Adrenal gland (tissue), 5 donors: ENCODE results near the gene SPTBN1.

Source experiments
- POLR2A ChIP-seq, 2 donors: fragments of 450-650 bp; IDR thresholded peaks; one replicate each; pipeline ENCODE4 v1.6.1; 2017; ENCODE audit warnings: antibody characterized with exemption in 2 of 2, mild to moderate bottlenecking in 2 of 2, moderate library complexity in 1 of 2
- TF ChIP-seq, protein P1 (sequence below), 6 experiments: fragments of 450-650 bp in 4 of 6; fragments of 200-600 bp in 2 of 6; sonication (generic) in 1 of 6; IDR thresholded peaks; 1 replicate in 5 of 6; 2 replicates in 1 of 6; pipeline versions ENCODE4 v1.5.1 to v1.8.0; 2016 to 2021; ENCODE audit warnings: antibody characterized with exemption in 6 of 6, mild to moderate bottlenecking in 2 of 6, moderate library complexity in 1 of 6
- donor health status: DM: no; HTN: no; CAD: no.

DNA sequence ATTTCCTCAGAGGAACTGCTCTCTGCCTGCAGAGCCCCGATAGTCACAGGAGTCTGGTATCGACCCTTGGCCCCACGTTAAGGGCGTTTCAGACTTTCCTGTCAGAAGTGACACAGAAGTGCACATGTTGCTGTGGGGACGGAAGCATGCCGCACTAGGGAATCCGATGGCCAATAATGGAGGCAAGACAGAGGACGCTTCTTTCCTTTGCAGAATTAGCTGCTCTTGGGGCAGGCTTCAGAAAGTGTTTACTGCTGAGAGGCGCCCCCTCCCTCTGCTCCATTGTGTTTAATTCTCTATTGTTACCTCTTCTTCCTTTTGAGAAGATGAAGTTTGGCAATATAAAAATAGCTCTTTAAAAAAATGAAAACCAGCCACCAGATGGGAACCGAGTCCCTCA is 148.7 kb downstream of the SPTBN1 start:
- no peak for TF ChIP-seq POLR2A (IDR thresholded peaks at IDR 0.05)
- TF ChIP-seq, protein P1, sequence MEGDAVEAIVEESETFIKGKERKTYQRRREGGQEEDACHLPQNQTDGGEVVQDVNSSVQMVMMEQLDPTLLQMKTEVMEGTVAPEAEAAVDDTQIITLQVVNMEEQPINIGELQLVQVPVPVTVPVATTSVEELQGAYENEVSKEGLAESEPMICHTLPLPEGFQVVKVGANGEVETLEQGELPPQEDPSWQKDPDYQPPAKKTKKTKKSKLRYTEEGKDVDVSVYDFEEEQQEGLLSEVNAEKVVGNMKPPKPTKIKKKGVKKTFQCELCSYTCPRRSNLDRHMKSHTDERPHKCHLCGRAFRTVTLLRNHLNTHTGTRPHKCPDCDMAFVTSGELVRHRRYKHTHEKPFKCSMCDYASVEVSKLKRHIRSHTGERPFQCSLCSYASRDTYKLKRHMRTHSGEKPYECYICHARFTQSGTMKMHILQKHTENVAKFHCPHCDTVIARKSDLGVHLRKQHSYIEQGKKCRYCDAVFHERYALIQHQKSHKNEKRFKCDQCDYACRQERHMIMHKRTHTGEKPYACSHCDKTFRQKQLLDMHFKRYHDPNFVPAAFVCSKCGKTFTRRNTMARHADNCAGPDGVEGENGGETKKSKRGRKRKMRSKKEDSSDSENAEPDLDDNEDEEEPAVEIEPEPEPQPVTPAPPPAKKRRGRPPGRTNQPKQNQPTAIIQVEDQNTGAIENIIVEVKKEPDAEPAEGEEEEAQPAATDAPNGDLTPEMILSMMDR (IDR thresholded peaks at IDR 0.05), result no peak
